Transverse colon (tissue), 4 donors: Measurements from ENCODE around the gene RAB3C.

Experiments used
- CTCF ChIP-seq, 5 experiments: fragments of 200-600 bp in 3 of 5; fragments of 450-650 bp in 2 of 5; sonication (generic) in 3 of 5; IDR thresholded peaks; 1 replicate in 2 of 5; 2 replicates in 3 of 5; pipeline ENCODE4 v1.5.1; 2016 to 2017; ENCODE audit warnings: antibody characterized with exemption in 5 of 5, inconsistent platforms in 3 of 5, mild to moderate bottlenecking in 2 of 5, moderate library complexity in 1 of 5
- EP300 ChIP-seq: sonication (generic); formaldehyde crosslinking; IDR thresholded peaks from one replicate; pipeline ENCODE4 v1.6.1; 2017; ENCODE audit warnings: antibody characterized with exemption, low read depth
- POLR2A ChIP-seq: fragments of 450-650 bp; IDR thresholded peaks from one replicate; pipeline ENCODE4 v1.6.1; 2016; ENCODE audit warnings: antibody characterized with exemption, mild to moderate bottlenecking, moderate library complexity
- POLR2AphosphoS5 ChIP-seq, 3 donors: sonication (generic); formaldehyde crosslinking; IDR thresholded peaks; one replicate each; pipeline ENCODE4 v1.6.1; 2016; ENCODE audit warnings: antibody characterized with exemption in 3 of 3

GRCh38 chr5:58886315-58887207, 303.7 kb downstream of the RAB3C start:
- peak; percentile 70 to 93 (median 90) for TF ChIP-seq CTCF (IDR thresholded peaks at IDR 0.05)
- no peak for TF ChIP-seq POLR2AphosphoS5 (IDR thresholded peaks at IDR 0.05)
- TF ChIP-seq EP300, result no peak
- TF ChIP-seq POLR2A, result no peak
